ENCODE data around the gene SMYD3.

- TF ChIP-seq CTCF (conservative IDR thresholded peaks at IDR 0.05) (no peak), EZH2 (IDR thresholded peaks at IDR 0.05; ENCODE audit: low read depth) (no peak)
These were observed 519.9 kb downstream of the SMYD3 start for GRCh38 chr1:245987219-245987545.
